Lung microvascular endothelial cell (primary cell): ENCODE measurements around the gene TBC1D32. TPM values are rescaled to one million over a fixed set of nuclear protein-coding genes. Genes with fewer than 3 reads are reported as not detected.
"Not testable (repeated sequence)": the region's sequence is repeated elsewhere in the genome, so short reads cannot be mapped to it uniquely, and the experiment has no call there.

Experiments used
- DNase-seq, 2 donors: peaks; one replicate each; pipeline versions ENCODE4 v3.0.0 to v3.0.0-alpha.2; 2010; ENCODE audit warnings: low read depth in 2 of 2
- total RNA-seq: library from RNA; depleted of rRNA; stranded (reverse); fragments of >200 nt; gene quantifications from 2 replicates; pipeline ENCODE4 v1.2.1, GENCODE V29; 2014

TBC1D32 gene
- total RNA-seq, 1 donor from 2014 or later, result 2.4 TPM

DNA sequence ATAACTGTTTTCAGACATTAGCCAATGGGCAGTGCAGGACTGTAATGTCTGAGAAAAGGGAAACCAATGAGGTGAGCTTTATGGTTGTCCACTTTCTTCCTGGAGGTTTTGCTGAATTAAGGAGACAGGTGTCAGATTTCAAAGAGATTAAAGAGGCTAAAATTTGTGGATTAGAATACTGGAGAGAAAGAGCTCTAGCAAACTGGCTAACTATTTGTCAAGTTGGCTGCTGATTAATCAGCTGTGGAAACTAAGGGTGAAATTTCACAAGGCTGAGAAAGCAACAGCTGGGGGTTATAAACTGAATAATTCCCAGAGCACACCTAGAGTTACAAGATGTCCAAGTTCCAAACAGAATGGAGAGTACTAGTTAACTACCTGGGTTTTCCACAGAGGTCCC, 198.9 kb downstream of the TBC1D32 start:
- DNase-seq, result no peak

GRCh38 chr6:121134922-121135321, 199.4 kb downstream of the TBC1D32 start:
- no peak for DNase-seq

GRCh38 chr6:121124600-121124999, 209.7 kb downstream of the TBC1D32 start:
- DNase-seq, result no peak

DNA sequence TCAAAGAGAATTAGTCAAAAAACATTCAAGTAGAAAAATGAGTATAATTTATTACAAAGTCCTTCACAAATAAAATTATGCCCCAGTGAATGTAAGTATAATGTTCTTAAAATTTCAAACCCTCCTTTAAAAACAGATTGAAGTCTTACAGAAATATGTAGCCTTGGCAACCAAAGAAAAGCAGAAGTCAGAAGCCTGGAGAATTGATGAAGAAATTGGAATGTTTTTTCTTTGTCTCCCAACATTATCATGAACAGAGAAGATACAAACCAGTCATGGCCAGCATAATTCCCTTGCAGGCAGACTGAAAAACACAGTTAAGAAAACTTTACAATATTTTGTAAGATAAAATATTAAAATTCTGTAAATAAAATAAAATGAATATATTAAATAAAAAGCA, 221.9 kb downstream of the TBC1D32 start:
- no peak for DNase-seq

DNA sequence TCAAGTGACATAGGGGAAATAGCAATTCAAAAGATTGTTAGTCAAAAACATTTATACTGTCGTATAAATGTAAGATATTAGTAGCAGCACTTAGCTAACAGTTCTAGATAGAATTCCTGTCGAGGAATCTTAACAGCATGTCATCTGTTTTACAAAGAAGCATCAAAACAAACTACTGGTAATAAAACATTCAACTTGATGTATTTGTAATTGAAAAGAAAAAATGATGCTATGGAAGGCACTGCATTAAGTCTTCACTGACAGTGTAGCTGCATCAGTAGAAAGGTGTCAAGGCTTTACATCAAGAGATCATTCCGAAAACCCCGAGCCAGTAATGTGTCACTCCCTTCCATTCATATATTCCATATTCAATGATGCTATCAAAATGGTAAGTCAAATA, 223.5 kb downstream of the TBC1D32 start:
- no peak for DNase-seq

- no peak for DNase-seq
These were observed 227.3 kb downstream of the TBC1D32 start for GRCh38 chr6:121106962-121107361.

- DNase-seq, result no peak
These were observed 228.8 kb downstream of the TBC1D32 start for GRCh38 chr6:121105461-121105860.

- DNase-seq, result no peak
These were observed 240.4 kb downstream of the TBC1D32 start for GRCh38 chr6:121093928-121094327.

- no peak for DNase-seq
These were observed 243.8 kb downstream of the TBC1D32 start for GRCh38 chr6:121090492-121090891.

- DNase-seq, result no peak
These were observed 247.4 kb downstream of the TBC1D32 start for GRCh38 chr6:121086876-121087275.

DNA sequence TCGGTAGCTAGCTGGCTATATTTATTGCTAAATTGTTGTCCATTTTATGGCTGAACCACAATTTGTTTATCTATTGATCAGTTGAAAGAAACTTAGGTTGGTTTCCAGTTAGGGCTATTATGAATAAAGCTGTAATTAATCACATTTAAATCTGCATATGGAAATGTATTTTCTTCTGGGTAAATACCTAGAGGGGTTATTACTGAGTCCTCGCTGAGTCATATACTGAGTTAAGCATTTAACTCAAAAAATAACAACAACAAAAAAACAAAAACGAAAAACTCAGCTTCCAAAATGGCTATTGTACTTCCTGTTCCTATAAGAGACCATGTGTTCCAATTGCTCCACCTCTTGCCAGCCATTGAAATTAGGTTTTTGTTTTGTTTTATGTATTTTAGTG, 258.2 kb downstream of the TBC1D32 start:
- no peak for DNase-seq

GRCh38 chr6:121068749-121069148, 265.5 kb downstream of the TBC1D32 start:
- DNase-seq, result not testable (repeated sequence)

DNA sequence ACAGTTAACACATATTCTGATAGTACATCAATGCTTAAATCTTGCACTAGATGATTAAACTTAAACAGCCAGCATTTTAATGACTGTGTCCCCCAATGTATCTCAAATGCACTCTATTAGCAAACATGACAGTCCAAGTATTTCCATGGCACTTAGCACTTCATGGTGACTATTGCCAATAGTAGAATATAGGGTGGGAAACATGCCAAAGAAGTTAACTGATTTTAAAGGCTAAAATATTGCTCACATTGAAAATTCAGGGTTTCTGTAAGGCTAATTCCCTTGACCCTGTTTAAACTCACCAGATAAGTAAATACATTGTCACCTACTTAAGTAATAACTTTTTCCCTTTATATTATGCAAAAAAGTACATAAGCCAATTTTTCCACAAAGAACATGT, 266.9 kb downstream of the TBC1D32 start:
- DNase-seq, result no peak

DNA sequence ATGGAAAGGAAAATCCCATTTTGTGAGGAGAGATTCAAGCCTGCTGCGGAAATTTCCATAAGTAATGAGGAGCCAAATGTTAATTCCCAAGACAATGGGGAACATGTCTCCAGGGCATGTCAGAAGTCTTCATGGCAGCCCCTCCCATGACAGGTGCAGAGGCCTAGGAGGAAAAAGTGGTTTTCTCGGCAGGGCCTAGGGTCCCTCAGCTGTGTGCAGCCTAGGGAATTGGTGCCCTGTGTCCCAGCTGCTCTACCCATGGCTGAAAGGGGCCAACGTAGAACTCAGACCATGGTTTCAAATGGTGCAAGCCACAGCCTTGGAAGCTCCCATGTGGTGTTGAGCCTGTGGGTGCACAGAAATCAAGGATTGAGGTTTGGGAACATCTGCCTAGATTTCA, 269.9 kb downstream of the TBC1D32 start:
- DNase-seq, result no peak

DNA sequence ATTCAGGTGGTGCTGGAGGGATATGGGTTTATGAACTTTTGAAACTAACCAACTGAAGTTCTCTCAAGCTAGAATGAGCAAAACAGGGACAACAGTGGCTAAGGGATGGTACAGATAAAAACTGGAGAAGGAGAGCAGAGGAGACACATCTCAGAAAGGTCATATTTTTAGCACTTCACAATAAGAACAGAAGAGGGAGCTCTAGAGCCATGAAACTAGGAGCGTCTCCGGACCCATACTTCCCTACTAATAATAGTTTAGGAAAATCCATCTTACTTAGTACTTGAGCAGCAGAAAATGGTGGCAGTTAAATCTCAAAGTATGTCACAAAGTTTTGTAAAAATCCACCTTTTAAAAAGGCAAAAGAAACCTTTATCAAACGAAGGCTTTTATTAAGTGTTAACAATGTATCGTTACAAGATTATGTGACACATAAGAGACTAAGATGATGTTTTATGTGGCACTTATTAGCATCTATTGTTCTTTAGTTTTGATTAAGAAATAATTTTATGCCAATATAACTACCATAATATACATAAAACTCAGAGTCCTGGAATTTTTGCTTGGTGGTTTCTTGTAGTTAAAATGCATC, 278.6 kb downstream of the TBC1D32 start:
- DNase-seq, result peak; percentile 46 to 52

- DNase-seq, result not testable (repeated sequence)
These were observed 285.7 kb downstream of the TBC1D32 start for GRCh38 chr6:121048593-121048992.

DNA sequence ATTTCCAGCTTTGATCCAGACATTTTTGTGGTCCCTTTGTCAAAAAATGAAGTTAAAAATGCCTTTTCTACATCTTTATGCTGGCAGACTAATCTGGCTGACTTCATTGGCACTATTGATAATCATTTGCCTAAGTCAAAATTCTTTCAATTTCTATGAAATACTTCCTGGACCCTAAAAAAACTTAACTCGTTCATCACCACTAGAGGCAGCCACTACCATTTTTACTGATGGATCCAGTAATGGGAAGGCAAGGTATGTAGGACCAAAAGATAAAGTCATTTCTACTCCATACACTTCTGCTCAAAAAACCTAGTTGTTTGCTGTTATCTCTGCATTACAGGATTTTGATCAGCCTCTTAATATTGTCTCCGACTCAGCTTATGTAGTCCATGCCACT, 289.4 kb downstream of the TBC1D32 start:
- not testable (repeated sequence) for DNase-seq

DNA sequence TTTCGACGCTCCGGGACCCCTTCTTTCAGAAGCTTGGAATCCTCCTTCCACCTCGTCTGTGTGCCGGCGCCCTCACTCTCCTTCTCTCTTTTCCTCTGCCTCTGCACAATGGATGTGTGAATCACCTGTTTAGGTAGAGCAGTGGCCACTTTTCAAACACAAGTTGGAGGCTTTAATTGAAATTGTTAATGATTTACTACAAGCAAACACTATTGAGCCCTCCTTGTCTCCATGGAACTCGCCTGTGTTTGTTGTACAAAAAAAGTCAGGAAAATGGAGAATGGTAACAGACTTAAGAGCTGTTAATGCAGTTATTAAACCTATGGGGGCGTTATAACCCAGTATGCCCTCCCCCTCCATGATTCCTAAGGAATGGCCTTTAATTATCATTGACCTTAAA, 290.6 kb downstream of the TBC1D32 start:
- DNase-seq, result not testable (repeated sequence)

- not testable (repeated sequence) for DNase-seq
These were observed 291.1 kb downstream of the TBC1D32 start for GRCh38 chr6:121043211-121043610.

DNA sequence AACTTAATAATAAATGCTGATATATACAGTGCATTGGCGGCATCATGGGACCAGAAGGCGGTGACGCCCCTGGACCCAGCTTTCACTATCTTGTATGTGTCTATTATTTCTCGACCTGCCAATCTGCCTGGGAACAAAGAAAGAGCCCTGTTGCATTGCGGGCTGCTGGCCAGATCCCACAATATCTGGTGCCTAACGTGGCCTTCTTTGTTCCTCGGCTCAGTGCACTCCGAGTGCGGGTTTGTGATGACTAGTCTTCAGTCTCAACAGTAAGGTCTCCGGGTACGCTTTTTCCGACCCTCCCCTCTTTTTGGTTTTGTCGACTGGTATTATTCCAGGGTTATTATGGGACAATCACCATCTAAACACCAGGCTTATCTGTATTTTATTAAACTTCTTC, 291.5 kb downstream of the TBC1D32 start:
- DNase-seq, result no peak

- no peak for DNase-seq
These were observed 293.4 kb downstream of the TBC1D32 start for GRCh38 chr6:121040831-121041230.

DNA sequence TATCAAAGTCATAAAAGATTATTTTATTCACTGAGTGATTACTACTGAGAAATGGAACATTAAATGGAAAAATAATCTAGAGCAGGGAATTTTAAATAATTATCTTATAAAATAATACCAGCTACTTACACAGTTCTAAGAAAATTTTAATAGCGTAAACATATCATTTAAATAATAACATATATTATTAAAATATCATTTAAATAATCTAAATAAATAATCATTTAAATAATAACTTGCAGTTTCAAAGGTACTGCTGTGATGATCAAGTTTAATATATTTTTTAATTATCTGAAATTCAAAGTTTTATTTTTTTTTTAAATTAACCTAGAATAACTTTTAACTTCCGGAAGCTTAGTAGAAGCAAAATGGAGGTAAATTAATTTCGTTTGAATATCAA, 301.2 kb downstream of the TBC1D32 start:
- no peak for DNase-seq

GRCh38 chr6:121032268-121033006, 301.8 kb downstream of the TBC1D32 start:
- DNase-seq, result no peak
